Suprapubic skin (tissue), 4 donors: Measurements from ENCODE around the gene C3orf22. TPM values are rescaled to one million over a fixed set of nuclear protein-coding genes. Genes with fewer than 3 reads are reported as not detected.
A peak's percentile ranks its signal among the peaks of the same experiment; 100 is the strongest.

ENCODE experiments used
- DNase-seq, 2 donors: peaks; one replicate each; pipeline ENCODE4 v3.0.0-alpha.2; 2019; ENCODE audit warnings: low spot score in 2 of 2
- H3K27ac ChIP-seq: fragments of 200-600 bp; sonication (generic); one replicate; pipeline ENCODE4 v1.5.1; 2019
- H3K27me3 ChIP-seq: fragments of 200-600 bp; sonication (generic); one replicate; pipeline ENCODE4 v1.5.1; 2019
- H3K36me3 ChIP-seq: fragments of 200-600 bp; sonication (generic); one replicate; pipeline ENCODE4 v1.5.1; 2019
- H3K4me1 ChIP-seq: fragments of 200-600 bp; sonication (generic); one replicate; pipeline ENCODE4 v1.5.1; 2019
- H3K4me3 ChIP-seq: fragments of 200-600 bp; sonication (generic); one replicate; pipeline ENCODE4 v1.5.1; 2019; ENCODE audit warnings: mild to moderate bottlenecking
- H3K9me3 ChIP-seq: fragments of 200-600 bp; sonication (generic); one replicate; pipeline ENCODE4 v1.5.1; 2019
- EP300 ChIP-seq: sonication (generic); formaldehyde crosslinking; IDR thresholded peaks from one replicate; pipeline ENCODE4 v1.6.1; 2017; ENCODE audit warnings: antibody characterized with exemption
- POLR2A ChIP-seq, 2 donors: fragments of 450-650 bp; IDR thresholded peaks; one replicate each; pipeline ENCODE4 v1.6.1; 2017; ENCODE audit warnings: antibody characterized with exemption in 2 of 2, mild to moderate bottlenecking in 2 of 2, moderate library complexity in 2 of 2
- POLR2AphosphoS5 ChIP-seq, 3 donors: sonication (generic); formaldehyde crosslinking; IDR thresholded peaks; one replicate each; pipeline ENCODE4 v1.6.1; 2017; ENCODE audit warnings: antibody characterized with exemption in 3 of 3
- WGBS: methylation state at CpG from one replicate; pipeline ENCODE4 v1.1.5; 2018; 5-methylcytosine and 5-hydroxymethylcytosine counted together
- total RNA-seq, 4 donors: library from RNA; depleted of rRNA; stranded (reverse); fragments of >200 nt; gene quantifications; one replicate each; pipeline ENCODE4 v1.1.0, GENCODE V29; 2016
- TF ChIP-seq, protein P1 (sequence below), 2 donors: fragments of 200-600 bp in 1 of 2; fragments of 450-650 bp in 1 of 2; sonication (generic) in 1 of 2; IDR thresholded peaks; one replicate each; pipeline ENCODE4 v1.5.1; 2016 to 2019; ENCODE audit warnings: antibody characterized with exemption in 2 of 2, mild to moderate bottlenecking in 1 of 2, moderate library complexity in 1 of 2

The C3orf22 gene
- total RNA-seq, 4 donors from 2014 or later, result not detected

DNA sequence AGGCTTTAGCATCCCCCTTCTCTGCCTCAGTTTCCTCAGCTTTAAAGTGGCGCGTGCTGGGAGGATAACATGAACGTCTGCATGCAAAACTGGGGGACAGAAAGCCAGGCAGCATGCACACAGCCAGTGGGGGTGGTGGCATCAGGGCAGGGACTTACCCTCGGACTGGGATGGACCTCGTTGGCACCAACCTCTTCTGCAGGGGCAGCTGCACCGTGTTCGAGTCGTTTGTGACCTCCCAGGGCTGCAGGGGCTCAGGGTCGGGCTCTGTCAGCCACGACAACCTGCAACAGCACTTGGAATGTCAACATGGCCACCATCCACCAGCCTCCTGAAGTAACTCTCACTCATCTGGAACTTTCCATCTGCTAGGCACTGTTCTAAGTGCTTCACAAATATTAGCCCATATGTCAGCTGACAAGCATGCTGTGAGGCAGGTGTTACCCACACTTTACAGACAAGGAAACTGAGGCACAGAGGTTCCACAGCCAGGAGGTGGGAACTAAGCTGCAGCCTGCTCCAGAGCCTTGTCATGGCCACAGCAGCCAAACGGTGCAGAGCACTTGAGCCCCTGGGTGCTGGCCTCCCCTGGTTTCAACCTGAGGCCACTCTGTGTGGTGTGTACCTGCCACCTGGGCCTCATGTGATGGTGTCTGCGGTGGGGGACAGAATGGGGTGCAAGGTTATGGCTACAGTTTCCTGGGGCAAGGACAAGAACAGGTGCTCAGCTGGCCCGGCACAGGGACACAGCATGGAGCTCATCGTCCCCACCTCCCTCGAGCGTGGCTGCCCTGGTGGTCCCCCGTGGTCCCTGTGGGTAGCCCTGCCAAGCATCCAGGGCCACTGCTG lies 6.7 kb downstream of the C3orf22 start:
- Histone ChIP-seq H3K4me3 (no peak overlapping the region), H3K27ac (no peak overlapping the region), H3K4me1 (no peaks in the 10 kb centered on the region), H3K27me3 (no peaks in the 10 kb centered on the region), H3K36me3 (no peaks in the 10 kb centered on the region), H3K9me3 (no peaks in the 10 kb centered on the region)
- 61% methylated on average over 9 of the region's 17 CpGs for WGBS
- no peak for TF ChIP-seq POLR2AphosphoS5 (IDR thresholded peaks at IDR 0.05)
- no peak for TF ChIP-seq POLR2A (IDR thresholded peaks at IDR 0.05)
- TF ChIP-seq, protein P1, sequence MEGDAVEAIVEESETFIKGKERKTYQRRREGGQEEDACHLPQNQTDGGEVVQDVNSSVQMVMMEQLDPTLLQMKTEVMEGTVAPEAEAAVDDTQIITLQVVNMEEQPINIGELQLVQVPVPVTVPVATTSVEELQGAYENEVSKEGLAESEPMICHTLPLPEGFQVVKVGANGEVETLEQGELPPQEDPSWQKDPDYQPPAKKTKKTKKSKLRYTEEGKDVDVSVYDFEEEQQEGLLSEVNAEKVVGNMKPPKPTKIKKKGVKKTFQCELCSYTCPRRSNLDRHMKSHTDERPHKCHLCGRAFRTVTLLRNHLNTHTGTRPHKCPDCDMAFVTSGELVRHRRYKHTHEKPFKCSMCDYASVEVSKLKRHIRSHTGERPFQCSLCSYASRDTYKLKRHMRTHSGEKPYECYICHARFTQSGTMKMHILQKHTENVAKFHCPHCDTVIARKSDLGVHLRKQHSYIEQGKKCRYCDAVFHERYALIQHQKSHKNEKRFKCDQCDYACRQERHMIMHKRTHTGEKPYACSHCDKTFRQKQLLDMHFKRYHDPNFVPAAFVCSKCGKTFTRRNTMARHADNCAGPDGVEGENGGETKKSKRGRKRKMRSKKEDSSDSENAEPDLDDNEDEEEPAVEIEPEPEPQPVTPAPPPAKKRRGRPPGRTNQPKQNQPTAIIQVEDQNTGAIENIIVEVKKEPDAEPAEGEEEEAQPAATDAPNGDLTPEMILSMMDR (IDR thresholded peaks at IDR 0.05), result no peak
- TF ChIP-seq EP300, result no peak
- peak; percentile 46 to 74 for DNase-seq

DNA sequence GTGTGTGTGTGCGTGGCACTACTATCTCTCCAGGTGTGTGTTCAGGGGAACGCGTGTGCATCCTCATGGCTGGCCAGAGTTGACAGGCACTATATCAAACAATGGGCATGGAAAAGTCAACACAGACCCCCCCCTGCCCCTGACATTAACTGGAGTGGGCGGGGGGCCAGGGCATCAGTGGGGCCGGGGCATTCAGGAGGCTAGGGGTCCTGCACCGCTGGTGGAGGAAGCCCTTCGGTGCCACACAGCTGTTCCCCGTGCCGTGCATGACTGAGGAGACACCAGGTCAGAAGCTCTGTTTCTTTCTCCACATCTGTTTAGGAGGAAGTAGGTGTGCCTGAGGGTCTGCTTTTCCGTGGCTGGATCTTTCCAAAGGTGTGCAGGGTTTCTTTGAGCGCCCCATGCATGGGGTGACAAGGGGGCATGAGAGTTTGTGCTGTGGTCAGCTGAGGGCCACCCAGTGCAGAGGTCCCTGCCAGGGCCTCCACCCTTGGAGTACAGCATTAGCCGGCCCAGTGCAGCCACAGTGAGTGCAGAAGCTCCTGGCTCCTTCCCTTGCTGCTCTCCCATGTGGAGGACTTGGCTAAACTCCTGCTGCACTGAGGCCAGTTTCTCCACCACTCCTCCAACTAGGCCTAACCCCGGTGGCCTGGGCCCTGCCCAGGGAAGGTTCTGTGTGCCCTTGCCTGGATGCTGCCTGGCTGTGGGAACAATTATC lies 7.5 kb downstream of the C3orf22 start:
- 75% methylated on average over 9 of the region's 13 CpGs for WGBS
- no peaks in the 10 kb centered on the region for H3K9me3 ChIP-seq
- no peaks in the 10 kb centered on the region for H3K4me1 ChIP-seq
- DNase-seq, result peak; percentile 30 to 58
- no peak overlapping the region for H3K4me3 ChIP-seq
- no peak overlapping the region for H3K27ac ChIP-seq
- peaks cover 1% of the 10 kb centered on the region for H3K27me3 ChIP-seq
- TF ChIP-seq EP300 (no peak), POLR2AphosphoS5 (IDR thresholded peaks at IDR 0.05) (no peak), POLR2A (IDR thresholded peaks at IDR 0.05) (no peak)
- TF ChIP-seq, protein P1 (IDR thresholded peaks at IDR 0.05), result no peak
- no peaks in the 10 kb centered on the region for H3K36me3 ChIP-seq

GRCh38 chr3:126550488-126551051 lies 8.2 kb downstream of the C3orf22 start:
- no peak overlapping the region for H3K4me3 ChIP-seq
- DNase-seq, result peak; percentile 55 to 74
- H3K4me1 ChIP-seq, result no peaks in the 10 kb centered on the region
- peaks cover 5% of the 10 kb centered on the region for H3K27me3 ChIP-seq
- no peaks in the 10 kb centered on the region for H3K36me3 ChIP-seq
- H3K9me3 ChIP-seq, result no peaks in the 10 kb centered on the region
- TF ChIP-seq POLR2A (IDR thresholded peaks at IDR 0.05) (no peak), EP300 (no peak), POLR2AphosphoS5 (IDR thresholded peaks at IDR 0.05) (no peak)
- TF ChIP-seq, protein P1 (IDR thresholded peaks at IDR 0.05), result no peak
- 69% methylated on average over 6 of the region's 11 CpGs for WGBS
- H3K27ac ChIP-seq, result no peak overlapping the region

DNA sequence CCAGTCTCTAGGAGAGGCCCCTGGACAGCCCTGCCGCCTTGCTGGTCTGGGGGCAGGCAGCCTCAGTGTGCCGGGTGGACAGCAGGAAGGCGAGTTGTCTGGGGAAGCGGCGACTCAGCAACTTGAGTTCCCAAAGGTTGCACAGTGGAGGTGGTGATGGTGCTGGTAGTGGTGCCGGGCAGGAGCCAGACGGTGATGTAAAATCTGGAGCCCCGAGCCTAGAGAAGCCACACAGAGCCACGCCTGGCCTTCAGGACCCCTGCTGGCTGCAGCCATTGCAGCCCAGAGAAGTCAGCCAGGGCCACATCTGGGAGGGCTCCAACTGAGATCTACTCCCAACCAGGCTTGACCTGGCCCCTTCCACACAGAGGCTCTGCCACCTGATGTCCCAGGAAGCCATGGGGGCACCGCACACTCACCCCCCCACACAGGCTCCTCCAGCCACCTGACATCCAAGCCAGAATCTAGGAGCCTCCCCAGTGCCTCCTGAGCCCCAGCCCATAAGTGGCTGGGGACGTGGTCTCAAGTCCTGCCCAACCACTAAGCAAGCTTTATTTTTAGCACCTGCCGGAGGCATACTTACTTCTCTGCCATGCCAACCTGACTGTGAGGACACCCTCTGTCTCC lies 8.8 kb downstream of the C3orf22 start:
- H3K4me3 ChIP-seq, result no peak overlapping the region
- H3K9me3 ChIP-seq, result no peaks in the 10 kb centered on the region
- peaks cover 5% of the 10 kb centered on the region for H3K27me3 ChIP-seq
- WGBS, result 78% methylated on average over 9 of the region's 12 CpGs
- DNase-seq, result peak; percentile 43 to 58
- no peaks in the 10 kb centered on the region for H3K36me3 ChIP-seq
- no peak overlapping the region for H3K27ac ChIP-seq
- TF ChIP-seq, protein P1 (IDR thresholded peaks at IDR 0.05), result no peak
- no peak for TF ChIP-seq POLR2AphosphoS5 (IDR thresholded peaks at IDR 0.05)
- no peak for TF ChIP-seq EP300
- TF ChIP-seq POLR2A (IDR thresholded peaks at IDR 0.05), result no peak
- H3K4me1 ChIP-seq, result no peaks in the 10 kb centered on the region
